CD4-positive, alpha-beta T cell treated with Interleukin-10 for 1 hour (primary cell): ENCODE data around the gene VAT1L.

Source experiments
- DNase-seq: peaks from one replicate; pipeline ENCODE4 v3.0.0-alpha.2; 2020

Gene VAT1L

DNA sequence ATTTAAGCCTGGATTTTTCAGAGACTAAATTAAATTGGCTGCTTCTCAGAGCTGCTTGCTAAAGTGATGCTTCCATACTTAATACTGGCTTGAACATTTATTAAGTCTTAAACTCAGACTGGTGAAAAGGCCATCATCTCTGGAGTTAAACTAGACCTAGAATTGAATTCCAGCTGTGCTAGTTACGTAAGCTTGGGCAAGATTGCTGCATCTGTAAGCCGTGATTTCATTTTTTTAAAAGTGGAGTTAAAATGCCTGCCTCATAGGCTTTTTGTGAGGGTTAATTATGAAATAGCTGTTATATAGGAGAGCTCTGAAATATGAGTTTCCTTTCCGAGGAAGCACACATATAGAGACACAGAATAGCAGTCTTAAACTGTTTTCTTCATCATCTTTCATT is 84.7 kb downstream of the VAT1L start:
- DNase-seq = no peak

DNA sequence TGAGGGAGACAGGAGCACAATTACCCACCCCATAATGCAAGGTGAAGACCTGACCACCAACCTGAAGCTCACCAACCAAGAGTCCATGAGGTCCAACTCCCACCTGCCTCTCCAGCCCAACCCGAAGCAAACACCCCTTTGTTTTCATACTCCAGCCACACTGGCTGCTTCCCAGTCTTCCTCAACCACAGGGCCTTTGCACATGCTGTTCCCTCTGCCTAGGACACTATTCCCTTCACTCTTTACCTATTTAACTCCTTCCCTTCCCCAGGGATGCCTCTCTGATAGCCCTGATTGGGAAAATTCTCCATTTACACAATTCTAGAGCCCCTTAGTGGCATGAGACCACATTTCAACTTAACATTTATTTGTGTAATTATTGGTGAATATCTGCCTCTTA is 86.0 kb downstream of the VAT1L start:
- no peak for DNase-seq

DNA sequence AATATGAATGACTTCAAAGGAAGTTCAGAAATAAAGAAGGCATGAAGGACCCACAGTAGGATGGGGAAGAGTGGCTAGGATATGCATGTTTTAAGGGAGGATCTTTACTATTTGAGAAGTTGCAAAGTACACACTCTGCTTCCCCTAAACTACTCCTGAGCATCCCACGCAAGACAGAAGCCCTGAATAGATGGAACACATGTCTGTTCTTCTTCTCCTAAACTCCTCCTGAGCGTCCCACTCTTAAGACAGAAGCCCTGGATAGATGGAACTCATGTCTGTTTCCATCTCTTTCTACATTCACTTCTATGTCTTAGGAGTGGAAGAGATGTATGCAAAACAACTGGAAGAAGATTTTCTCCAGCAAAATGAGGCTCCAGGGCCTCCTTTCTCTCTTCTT is 88.4 kb downstream of the VAT1L start:
- DNase-seq = no peak

- DNase-seq = no peak
Observed at GRCh38 chr16:77877712-77878347, 89.5 kb downstream of the VAT1L start.

GRCh38 chr16:77881355-77882030 is 93.1 kb downstream of the VAT1L start:
- no peak for DNase-seq

DNA sequence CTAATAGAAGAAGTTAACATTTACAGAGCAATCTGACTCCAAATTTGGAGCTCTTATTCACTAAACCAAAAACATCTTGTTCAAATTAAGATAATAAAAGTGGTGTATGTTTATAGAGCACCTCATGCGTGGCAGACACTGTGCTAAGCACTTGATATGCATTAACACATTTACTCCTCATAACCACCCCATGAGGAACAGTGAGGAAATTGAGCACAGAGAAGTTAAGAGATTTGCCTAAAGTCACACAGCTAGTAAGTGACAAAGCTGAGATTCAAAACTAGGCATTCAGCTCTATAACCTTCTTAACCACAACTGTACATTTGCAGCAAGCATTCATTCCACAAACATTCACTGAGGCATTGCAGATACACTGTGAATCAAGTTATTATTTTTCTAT is 94.0 kb downstream of the VAT1L start:
- DNase-seq = no peak

DNA sequence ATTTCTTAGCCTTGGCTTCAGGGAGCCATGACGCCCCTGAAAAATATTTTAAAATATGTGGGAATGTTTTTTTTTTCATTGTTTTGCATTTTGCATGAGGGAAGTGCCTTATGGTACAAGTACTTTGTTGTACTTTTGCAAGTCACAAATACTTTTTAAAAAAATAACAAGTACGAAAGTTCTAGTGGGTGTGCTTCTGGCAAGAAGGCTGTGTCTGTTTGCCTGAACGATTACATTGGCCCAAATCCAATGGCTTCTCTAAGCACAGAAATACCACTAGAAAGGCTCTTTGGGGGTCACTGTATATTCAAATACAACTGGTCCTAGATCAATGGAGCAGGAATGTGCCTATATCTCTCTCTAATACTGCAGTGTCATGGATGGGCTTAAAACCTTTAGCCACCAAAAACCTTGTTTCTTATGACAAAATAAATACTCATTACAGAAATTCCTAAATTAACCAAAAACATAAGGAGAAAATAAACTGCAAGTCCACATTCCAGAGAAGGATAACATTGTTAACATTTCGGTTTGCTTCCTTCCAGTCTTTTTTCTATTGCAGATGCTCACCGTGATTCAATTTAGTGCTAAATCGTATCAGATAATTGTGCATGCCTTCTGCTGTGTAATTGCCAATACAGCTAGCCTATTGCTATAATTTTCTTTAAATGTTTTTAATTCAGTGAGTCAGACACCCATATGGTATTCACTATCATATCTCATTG is 97.4 kb downstream of the VAT1L start:
- no peak for DNase-seq

GRCh38 chr16:77888871-77889270 is 100.5 kb downstream of the VAT1L start:
- DNase-seq = no peak

DNA sequence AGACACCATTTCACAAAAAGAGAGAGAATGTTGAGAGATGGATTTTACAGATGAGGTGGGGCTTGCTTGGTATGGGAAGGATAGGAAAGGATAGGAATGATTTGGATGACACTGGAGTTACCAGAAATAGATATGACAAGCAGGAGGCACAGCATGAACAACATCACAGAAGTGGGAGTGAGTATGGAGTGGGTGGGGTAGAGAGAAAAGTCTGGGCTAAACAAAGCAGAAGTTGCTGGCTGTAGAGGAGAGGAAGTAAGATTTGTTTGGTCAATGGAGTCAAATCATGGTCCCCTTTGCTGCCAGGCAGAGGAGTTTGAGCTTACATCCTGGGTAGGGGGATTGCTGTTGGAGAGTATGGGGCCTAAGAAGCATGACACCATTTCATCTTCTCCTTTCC is 101.7 kb downstream of the VAT1L start:
- no peak for DNase-seq

DNA sequence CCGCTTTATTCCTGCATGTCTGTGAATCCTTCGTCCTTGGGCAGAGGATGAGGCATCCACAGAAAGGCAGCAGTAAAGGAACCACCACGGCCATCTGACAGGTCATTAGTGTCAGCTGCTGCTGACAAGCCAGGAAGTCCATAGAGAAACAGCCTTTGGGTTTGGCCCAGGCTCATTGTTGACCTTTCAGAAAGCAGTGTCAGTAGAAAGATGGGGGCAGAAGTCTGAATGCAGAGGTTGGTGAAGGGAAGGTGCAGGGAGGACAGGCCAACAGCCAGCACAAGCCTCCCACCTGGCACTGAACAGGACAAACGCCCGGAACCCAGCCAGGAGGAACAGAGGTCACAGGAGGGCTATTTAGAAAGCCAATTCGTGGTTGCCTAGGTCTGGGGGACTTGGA is 105.8 kb downstream of the VAT1L start:
- no peak for DNase-seq

GRCh38 chr16:77895962-77896361 is 107.6 kb downstream of the VAT1L start:
- DNase-seq = no peak

DNA sequence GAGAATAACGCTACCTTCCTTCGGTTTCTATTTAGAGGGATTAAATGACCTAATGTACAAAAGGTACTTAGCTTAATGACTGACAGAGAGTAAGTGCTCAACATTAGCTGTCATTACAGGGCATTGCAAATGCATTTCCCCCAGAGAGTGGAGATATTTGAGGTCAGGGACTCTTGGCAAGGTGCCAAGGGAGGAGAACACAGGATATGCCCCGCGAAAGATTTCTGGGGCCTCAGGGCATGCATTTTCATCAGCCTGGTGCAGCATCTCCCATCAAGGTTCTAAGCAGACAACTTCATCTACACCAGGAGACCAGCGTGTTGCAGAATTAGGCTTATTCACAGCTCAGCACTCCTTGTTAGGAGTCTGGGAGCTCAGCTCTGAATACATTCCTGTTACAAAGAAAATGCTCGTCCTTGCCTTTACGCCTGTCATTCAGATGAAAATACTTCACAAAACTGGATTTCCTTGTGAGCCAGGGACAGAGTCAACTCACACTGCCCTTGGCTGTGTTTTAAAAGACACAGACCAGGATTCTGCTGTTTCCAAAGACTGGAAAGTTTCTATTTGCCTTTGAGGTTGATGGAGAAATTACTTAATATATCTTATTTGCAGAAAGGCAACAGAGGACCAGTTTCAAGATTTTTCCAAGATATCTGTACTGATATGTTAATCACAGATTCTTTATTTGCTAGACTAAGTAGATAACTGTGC is 108.2 kb downstream of the VAT1L start:
- DNase-seq = no peak

DNA sequence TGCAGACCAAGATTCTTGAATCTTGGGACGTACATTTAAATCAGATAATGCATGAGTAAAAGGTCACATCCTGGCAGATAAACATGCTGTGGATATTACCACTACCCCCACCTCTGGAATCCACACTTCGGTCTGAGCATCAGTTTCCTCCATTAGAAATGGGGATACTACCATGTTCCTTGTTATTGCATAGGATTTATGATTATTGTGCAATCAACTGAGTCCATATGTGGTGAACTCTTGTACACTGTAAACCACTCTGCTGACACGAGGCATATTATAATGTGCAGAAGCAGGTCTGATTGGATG is 108.7 kb downstream of the VAT1L start:
- DNase-seq = no peak

DNA sequence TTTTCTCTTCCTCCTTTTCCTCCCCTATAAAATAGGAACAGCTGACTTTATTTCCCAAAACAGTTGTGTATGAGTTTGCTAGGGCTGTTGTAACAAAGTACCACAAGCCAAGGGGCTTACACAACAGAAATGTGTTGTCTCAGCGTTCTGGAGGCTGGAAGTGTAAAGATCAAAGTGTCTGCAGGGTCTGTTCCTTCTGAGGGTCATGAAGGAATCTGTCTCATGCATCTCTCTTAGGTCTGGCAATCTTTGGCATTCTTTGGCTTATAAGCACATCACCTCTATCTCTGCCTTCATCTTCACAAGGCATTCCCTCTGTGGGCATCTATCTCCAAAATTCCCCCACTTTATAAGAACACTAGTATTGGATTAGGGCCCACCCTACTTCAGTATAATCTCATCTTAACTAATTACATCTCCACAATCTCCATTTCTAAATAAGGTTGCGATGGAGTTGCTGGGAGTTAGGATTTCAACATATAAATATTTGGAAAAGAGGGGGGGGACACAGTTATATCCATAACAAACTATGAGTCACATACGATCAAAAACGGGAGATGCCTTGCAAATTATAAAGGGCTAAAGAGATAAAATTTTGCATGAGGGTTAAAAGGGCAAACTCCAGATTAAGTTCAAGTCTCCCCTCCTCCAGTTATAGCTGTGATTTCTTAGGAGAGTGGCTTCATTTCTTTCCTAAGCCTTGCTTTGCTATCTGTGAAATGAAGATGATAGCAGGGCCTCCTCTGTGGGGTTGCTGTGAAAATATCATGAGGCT is 109.7 kb downstream of the VAT1L start:
- DNase-seq = no peak

- DNase-seq = no peak
Observed at GRCh38 chr16:77898671-77899211, 110.4 kb downstream of the VAT1L start.

- no peak for DNase-seq
Observed at GRCh38 chr16:77899416-77899815, 111.1 kb downstream of the VAT1L start.

- no peak for DNase-seq
Observed at GRCh38 chr16:77905374-77905920, 117.1 kb downstream of the VAT1L start.

DNA sequence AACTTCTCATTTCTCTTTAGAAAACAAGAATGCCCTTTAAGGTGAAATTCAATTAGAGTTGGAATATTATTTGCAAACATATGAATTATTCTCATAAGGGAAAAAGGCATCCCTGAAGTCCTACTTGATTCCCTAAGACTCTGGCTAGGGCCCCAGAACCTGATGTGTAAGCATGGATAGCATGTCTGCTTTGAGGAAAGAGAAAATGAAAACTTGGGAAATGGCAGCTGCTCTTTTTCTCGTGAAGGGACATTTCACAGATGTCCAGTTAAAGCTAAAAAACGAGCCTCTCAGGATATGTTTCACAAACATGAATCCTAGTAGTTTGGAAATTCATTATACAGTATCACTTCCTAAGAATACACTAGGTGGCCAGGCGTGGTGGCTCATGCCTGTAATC is 121.7 kb downstream of the VAT1L start:
- DNase-seq = no peak

GRCh38 chr16:77912617-77913016 is 124.3 kb downstream of the VAT1L start:
- no peak for DNase-seq

DNA sequence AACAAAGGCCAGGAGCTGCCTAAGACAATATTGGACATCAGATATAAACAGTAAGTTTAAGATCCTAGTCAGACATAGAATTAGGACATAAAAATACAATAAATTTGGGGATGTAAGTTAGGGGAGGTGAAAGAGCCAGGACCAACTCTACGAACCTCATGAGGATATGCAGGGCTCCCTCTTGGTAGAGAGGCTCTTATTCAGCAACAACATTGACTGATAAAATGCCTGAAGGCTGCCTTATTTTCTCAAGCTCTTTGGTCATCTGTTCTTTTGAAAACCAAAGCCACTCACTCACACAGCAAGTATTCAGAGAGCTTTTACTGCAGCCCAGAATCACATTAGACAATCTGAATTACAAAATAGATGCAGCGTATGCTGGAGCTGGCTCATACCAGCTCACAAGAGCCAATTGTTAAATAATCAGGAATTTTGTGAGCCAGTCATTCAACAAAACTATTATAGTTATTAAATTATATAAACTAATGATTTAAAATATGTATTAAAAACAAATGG is 125.4 kb downstream of the VAT1L start:
- DNase-seq = no peak

DNA sequence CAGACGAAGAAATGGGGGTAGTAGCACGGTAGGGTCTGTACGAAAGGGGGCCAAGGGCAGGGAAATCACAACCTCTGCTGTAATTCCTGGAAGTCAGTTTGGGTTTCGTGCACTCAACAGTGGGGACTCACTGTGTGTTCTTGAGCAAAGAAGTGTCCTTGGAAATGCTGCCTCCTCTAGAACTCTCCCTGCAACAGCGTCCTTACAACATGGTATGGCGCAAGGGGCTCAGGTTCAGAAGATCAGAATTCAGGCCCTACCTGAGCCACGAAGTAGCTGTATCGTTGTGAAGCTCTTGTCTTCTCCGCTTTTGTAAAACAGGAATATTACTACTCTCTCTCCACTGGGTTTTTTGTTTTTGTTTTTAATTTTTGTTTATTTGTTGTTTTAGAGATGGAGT is 127.7 kb downstream of the VAT1L start:
- DNase-seq = no peak

GRCh38 chr16:77917971-77918370 is 129.6 kb downstream of the VAT1L start:
- DNase-seq = no peak
